NCI-H526 (cell line): ENCODE measurements around the gene GRAMD1B.
"Not testable (repeated sequence)": the region's sequence is repeated elsewhere in the genome, so short reads cannot be mapped to it uniquely, and the experiment has no call there.

Experiments used
- DNase-seq, 2 experiments: peaks; one replicate each; lab custom pipeline; 2025; lab: John Stamatoyannopoulos, UW

The GRAMD1B gene

GRCh38 chr11:123641495-123641840 lies 211.4 kb downstream of the GRAMD1B start:
- DNase-seq: no peak

GRCh38 chr11:123642435-123642834 lies 212.4 kb downstream of the GRAMD1B start:
- DNase-seq: no peak

GRCh38 chr11:123645286-123645975 lies 215.4 kb downstream of the GRAMD1B start:
- no peak for DNase-seq

GRCh38 chr11:123650901-123651300 lies 220.8 kb downstream of the GRAMD1B start:
- DNase-seq: no peak

- DNase-seq: peak in 1 of 2 experiments; percentile 42
Measured at GRCh38 chr11:123652599-123652998, 222.5 kb downstream of the GRAMD1B start.

- no peak for DNase-seq
Measured at GRCh38 chr11:123653483-123653826, 223.4 kb downstream of the GRAMD1B start.

GRCh38 chr11:123653827-123654565 lies 223.9 kb downstream of the GRAMD1B start:
- DNase-seq: peak; percentile 91 to 98

- DNase-seq: peak; percentile 97 to 100
Measured at GRCh38 chr11:123654566-123655081, 224.6 kb downstream of the GRAMD1B start, which contains the start of gene SCN3B. Gene SCN3B, minus strand, starts transcription at chr11:123654624. Its CDS starts 823 bp downstream, at chr11:123653801.

GRCh38 chr11:123659311-123659710 lies 229.2 kb downstream of the GRAMD1B start:
- no peak for DNase-seq

GRCh38 chr11:123659965-123660364 lies 229.9 kb downstream of the GRAMD1B start:
- not testable (repeated sequence) for DNase-seq

GRCh38 chr11:123665306-123665705 lies 235.2 kb downstream of the GRAMD1B start:
- DNase-seq: no peak

- no peak for DNase-seq
Measured at GRCh38 chr11:123670081-123670480, 240.0 kb downstream of the GRAMD1B start.

- peak; percentile 88 to 94 for DNase-seq
Measured at GRCh38 chr11:123671534-123671933, 241.5 kb downstream of the GRAMD1B start.

GRCh38 chr11:123672568-123672967 lies 242.5 kb downstream of the GRAMD1B start:
- peak in 1 of 2 experiments; percentile 41 for DNase-seq

GRCh38 chr11:123674297-123674696 lies 244.2 kb downstream of the GRAMD1B start:
- no peak for DNase-seq
